Measurements from ENCODE around the gene GPR61. TPM values are rescaled to one million over a fixed set of nuclear protein-coding genes. Genes with fewer than 3 reads are reported as not detected.

GPR61 gene
- total RNA-seq, 1 donor from 2014 or later: 0.76 TPM

- Mint-ChIP-seq H3K36me3 (ENCODE audit: unreplicated experiment) (no peaks in the 10 kb centered on the region), H3K4me3 (ENCODE audit: unreplicated experiment) (peak overlapping the region; percentile 67), H3K27ac (ENCODE audit: unreplicated experiment) (peak overlapping the region; percentile 95)
Measured at GRCh38 chr1:109532365-109533136, 7.1 kb upstream of the GPR61 start.

GRCh38 chr1:109534307-109534858 lies 5.3 kb upstream of the GPR61 start:
- no peak for DNase-seq
- peaks cover 19% of the 10 kb centered on the region for H3K27me3 Mint-ChIP-seq (ENCODE audit: unreplicated experiment)
- H3K9me3 Mint-ChIP-seq (ENCODE audit: unreplicated experiment): peaks cover 14% of the 10 kb centered on the region
- H3K27ac Mint-ChIP-seq (ENCODE audit: unreplicated experiment): no peak overlapping the region
- H3K4me1 Mint-ChIP-seq (ENCODE audit: low read depth, unreplicated experiment): peaks cover 36% of the 10 kb centered on the region
- no peak overlapping the region for H3K4me3 Mint-ChIP-seq (ENCODE audit: unreplicated experiment)
- H3K36me3 Mint-ChIP-seq (ENCODE audit: unreplicated experiment): no peaks in the 10 kb centered on the region
- TF ChIP-seq CTCF (IDR thresholded peaks at IDR 0.05; ENCODE audit: partially characterized antibody, unreplicated experiment): no peak

More at GRCh38 chr1:109532365-109533136, 7.1 kb upstream of the GPR61 start:
- H3K9me3 Mint-ChIP-seq (ENCODE audit: unreplicated experiment): peaks cover 26% of the 10 kb centered on the region
- peak; percentile 94 for DNase-seq
- peaks cover 48% of the 10 kb centered on the region for H3K4me1 Mint-ChIP-seq (ENCODE audit: low read depth, unreplicated experiment)
- peak; percentile 98 for TF ChIP-seq CTCF (IDR thresholded peaks at IDR 0.05; ENCODE audit: partially characterized antibody, unreplicated experiment)
- peaks cover 27% of the 10 kb centered on the region for H3K27me3 Mint-ChIP-seq (ENCODE audit: unreplicated experiment)

GRCh38 chr1:109535481-109535880 lies 4.2 kb upstream of the GPR61 start:
- peaks cover 8% of the 10 kb centered on the region for H3K9me3 Mint-ChIP-seq (ENCODE audit: unreplicated experiment)
- H3K27ac Mint-ChIP-seq (ENCODE audit: unreplicated experiment): peak overlapping the region; percentile 68
- H3K4me1 Mint-ChIP-seq (ENCODE audit: low read depth, unreplicated experiment): peaks cover 28% of the 10 kb centered on the region
- DNase-seq: no peak
- no peak overlapping the region for H3K4me3 Mint-ChIP-seq (ENCODE audit: unreplicated experiment)
- no peaks in the 10 kb centered on the region for H3K36me3 Mint-ChIP-seq (ENCODE audit: unreplicated experiment)
- peaks cover 9% of the 10 kb centered on the region for H3K27me3 Mint-ChIP-seq (ENCODE audit: unreplicated experiment)
- TF ChIP-seq CTCF (IDR thresholded peaks at IDR 0.05; ENCODE audit: partially characterized antibody, unreplicated experiment): no peak

- no peaks in the 10 kb centered on the region for H3K36me3 Mint-ChIP-seq (ENCODE audit: unreplicated experiment)
- TF ChIP-seq CTCF (IDR thresholded peaks at IDR 0.05; ENCODE audit: partially characterized antibody, unreplicated experiment): no peak
- peaks cover 6% of the 10 kb centered on the region for H3K9me3 Mint-ChIP-seq (ENCODE audit: unreplicated experiment)
- H3K27ac Mint-ChIP-seq (ENCODE audit: unreplicated experiment): no peak overlapping the region
- peaks cover 23% of the 10 kb centered on the region for H3K4me1 Mint-ChIP-seq (ENCODE audit: low read depth, unreplicated experiment)
- H3K4me3 Mint-ChIP-seq (ENCODE audit: unreplicated experiment): no peak overlapping the region
- peaks cover 8% of the 10 kb centered on the region for H3K27me3 Mint-ChIP-seq (ENCODE audit: unreplicated experiment)
- DNase-seq: no peak
Measured at GRCh38 chr1:109535971-109536491, 3.6 kb upstream of the GPR61 start.
